Testis (tissue), 2 donors: ENCODE measurements around the gene ARHGAP1.

ENCODE experiments used
- POLR2A ChIP-seq: fragments of 450-650 bp; IDR thresholded peaks from one replicate; pipeline ENCODE4 v1.6.1; 2017; ENCODE audit warnings: antibody characterized with exemption, mild to moderate bottlenecking, moderate library complexity
- TF ChIP-seq, protein P1 (sequence below), 3 experiments: fragments of 450-650 bp in 2 of 3; fragments of 200-600 bp in 1 of 3; sonication (generic) in 1 of 3; IDR thresholded peaks; one replicate each; pipeline ENCODE4 v1.5.1; 2016 to 2019; ENCODE audit warnings: antibody characterized with exemption in 3 of 3, mild to moderate bottlenecking in 2 of 3, moderate library complexity in 1 of 3

- TF ChIP-seq, protein P1, sequence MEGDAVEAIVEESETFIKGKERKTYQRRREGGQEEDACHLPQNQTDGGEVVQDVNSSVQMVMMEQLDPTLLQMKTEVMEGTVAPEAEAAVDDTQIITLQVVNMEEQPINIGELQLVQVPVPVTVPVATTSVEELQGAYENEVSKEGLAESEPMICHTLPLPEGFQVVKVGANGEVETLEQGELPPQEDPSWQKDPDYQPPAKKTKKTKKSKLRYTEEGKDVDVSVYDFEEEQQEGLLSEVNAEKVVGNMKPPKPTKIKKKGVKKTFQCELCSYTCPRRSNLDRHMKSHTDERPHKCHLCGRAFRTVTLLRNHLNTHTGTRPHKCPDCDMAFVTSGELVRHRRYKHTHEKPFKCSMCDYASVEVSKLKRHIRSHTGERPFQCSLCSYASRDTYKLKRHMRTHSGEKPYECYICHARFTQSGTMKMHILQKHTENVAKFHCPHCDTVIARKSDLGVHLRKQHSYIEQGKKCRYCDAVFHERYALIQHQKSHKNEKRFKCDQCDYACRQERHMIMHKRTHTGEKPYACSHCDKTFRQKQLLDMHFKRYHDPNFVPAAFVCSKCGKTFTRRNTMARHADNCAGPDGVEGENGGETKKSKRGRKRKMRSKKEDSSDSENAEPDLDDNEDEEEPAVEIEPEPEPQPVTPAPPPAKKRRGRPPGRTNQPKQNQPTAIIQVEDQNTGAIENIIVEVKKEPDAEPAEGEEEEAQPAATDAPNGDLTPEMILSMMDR (IDR thresholded peaks at IDR 0.05): no peak
- no peak for TF ChIP-seq POLR2A
Measured at GRCh38 chr11:46637546-46637945, 62.9 kb downstream of the ARHGAP1 start.
